Epithelial cell of esophagus (primary cell): Measurements from ENCODE around the gene ANKRD50.

ENCODE experiments used
- DNase-seq: peaks from one replicate; pipeline ENCODE4 v3.0.0; 2010; ENCODE audit warnings: low read depth
- H3K4me3 ChIP-seq: 2 replicates; pipeline ENCODE4 v1.5.1; 2011; ENCODE audit warnings: mild to moderate bottlenecking, low read length, control low read depth
- TF ChIP-seq, protein P1 (sequence below): IDR thresholded peaks from 2 replicates; pipeline ENCODE4 v1.5.1; 2011; ENCODE audit warnings: low read depth, mild to moderate bottlenecking, low read length, control low read depth, inconsistent platforms; ENCODE audit not compliant: insufficient read depth; ENCODE audit errors: missing control alignments

The ANKRD50 gene

DNA sequence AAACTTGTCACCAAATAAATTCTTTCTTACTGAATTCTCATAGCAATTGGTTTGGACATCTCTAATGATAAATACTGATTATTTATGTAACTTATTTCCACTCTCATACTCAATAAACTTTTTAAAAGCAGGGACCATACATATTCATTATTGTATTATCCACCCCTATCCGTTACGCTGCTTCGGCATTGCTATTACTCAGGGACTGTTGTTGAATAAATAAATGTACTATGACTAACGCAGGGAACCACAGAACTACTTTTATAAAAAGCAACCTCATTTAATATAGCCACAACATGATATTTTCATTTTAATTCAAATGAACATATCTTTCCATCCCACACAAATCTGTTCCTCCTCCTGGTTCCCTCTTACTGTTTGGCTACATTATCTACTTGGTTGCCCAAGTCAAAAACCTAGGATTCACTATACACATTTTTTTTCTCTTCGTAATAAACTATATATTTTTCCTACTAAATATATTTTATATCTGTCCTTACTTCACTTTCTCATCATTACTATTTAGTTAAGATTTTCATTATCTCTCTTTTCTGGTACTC is 14.9 kb upstream of the ANKRD50 start:
- H3K4me3 ChIP-seq: no peak overlapping the region
- peak; percentile 25 for DNase-seq
- TF ChIP-seq, protein P1, sequence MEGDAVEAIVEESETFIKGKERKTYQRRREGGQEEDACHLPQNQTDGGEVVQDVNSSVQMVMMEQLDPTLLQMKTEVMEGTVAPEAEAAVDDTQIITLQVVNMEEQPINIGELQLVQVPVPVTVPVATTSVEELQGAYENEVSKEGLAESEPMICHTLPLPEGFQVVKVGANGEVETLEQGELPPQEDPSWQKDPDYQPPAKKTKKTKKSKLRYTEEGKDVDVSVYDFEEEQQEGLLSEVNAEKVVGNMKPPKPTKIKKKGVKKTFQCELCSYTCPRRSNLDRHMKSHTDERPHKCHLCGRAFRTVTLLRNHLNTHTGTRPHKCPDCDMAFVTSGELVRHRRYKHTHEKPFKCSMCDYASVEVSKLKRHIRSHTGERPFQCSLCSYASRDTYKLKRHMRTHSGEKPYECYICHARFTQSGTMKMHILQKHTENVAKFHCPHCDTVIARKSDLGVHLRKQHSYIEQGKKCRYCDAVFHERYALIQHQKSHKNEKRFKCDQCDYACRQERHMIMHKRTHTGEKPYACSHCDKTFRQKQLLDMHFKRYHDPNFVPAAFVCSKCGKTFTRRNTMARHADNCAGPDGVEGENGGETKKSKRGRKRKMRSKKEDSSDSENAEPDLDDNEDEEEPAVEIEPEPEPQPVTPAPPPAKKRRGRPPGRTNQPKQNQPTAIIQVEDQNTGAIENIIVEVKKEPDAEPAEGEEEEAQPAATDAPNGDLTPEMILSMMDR: no peak

DNA sequence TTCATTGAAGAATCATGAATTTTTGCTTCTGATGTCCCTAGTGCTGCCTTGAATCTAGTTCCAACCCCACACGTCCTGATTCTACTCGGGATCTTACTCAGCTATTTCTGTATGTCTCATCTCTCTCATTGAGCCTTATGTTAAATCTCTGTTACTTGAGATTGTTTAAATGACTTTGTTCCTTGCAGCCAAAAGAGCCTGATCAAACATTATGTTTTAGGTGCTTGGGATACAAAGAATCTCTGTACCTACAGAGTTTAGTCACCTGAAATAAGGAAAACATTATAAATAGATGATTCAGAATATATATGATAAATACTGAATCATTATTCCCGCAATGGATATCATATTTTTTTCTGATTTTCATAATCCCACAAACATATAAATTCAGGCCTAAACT is 13.7 kb upstream of the ANKRD50 start:
- DNase-seq: peak; percentile 60
- TF ChIP-seq, protein P1: no peak

DNA sequence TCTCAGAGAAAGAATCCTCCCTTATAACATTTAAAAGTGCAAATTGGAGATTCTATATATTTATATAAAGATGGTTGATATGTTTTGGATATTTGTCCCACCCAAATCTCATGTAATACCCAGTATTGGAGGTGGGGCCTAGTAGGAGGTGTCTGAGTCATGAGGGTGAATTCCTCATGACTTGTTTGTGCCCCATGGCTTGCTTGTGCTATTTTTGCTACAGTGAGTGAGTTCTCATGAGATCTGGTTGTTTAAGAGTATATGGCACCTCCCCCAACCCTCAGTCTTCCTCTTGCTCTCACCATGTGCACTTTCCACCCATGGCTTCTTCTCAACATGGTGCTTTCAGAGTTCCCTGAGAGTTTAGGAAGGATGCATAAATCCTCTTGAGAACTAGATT is 9.5 kb upstream of the ANKRD50 start:
- no peak overlapping the region for H3K4me3 ChIP-seq
- peak; percentile 45 for DNase-seq
- TF ChIP-seq, protein P1: no peak

More for the DNA sequence above, 13.7 kb upstream of the ANKRD50 start:
- H3K4me3 ChIP-seq: no peak overlapping the region

DNA sequence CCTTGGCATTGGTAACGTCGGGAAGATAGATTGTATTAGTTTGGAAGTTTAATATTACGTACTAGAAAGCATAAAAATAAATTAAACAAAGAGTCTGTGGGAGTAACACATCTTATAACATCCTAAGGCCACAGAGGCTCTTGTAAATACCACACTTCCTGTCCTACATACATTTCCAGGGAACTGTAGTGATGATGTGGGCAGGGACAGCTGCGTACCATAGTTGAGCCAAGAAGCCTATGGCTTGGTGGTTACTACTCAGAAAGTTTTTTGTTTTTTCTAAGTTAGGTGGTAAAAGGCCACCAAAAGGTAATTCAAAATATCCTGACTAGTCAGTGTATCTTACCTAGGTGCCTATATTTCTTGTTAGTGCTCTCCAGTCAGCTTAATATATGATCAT is 4.6 kb upstream of the ANKRD50 start:
- TF ChIP-seq, protein P1: no peak
- DNase-seq: no peak
- H3K4me3 ChIP-seq: no peak overlapping the region

DNA sequence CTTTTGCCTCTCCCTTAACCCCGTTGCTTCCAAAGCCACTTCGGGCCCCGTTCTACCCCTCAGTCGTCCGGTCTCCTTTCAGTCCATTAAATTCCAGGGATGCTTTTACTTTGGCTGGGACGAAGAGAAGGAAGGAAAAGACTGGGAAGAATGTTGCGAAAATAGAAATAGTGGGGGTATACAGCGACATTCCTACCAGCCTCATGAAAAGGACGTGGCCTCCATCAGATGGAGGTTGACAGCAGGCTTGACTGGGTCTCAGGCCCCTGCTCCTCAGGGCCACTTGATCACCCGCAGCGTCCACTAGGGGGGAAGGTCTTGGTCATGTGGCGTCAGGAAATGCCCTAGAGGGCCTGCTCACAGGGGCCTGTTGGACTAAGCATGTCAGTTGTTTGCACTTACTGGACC is 657 bp upstream of the ANKRD50 start:
- peak; percentile 59 for DNase-seq
- peak overlapping the region; percentile 68 for H3K4me3 ChIP-seq
- TF ChIP-seq, protein P1: peak; percentile 51

DNA sequence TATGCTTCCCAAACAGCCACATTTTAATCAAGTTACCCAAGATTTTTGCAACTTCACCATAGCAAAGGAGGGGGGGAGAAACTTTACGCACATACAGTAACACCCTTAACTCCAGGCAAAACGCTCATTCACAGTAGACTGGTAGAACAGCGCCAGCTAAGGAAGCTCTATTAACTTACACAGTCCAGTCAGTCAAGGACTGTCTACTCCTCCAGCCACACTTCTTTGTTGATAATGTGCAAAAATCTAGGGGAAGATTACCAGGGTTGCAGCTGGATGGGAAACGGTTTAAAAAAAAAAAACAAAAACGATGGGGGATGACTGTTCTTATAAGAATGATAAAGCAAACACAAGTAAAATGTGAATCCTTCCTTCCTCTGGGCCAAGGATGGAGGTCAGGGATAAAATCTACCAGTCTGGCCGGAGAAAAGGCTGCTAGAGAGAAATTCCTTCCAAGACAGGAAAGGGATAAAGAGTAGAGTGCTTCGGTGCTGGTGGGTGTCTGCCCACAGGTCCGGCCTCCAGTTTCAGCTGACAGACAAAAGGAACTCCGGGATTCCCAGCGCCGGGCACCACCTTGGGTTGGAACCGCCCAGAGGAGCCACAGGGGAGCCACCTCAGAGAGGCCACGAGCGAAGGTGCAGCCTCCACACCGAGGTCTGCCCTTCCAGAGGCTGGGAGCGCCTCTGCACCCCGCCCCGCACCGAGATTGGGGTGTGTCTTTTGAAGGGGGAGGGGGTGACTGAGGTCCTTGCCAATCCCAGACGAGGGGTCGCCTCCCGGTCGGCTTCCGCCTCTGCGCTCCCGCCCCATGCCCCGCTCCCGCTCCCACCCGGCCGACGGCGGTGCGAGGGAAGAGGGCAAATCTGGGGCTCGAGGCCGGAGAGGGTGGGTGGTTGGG is 811 bp downstream of the ANKRD50 start:
- H3K4me3 ChIP-seq: peak overlapping the region; percentile 77
- peak; percentile 75 for DNase-seq
- TF ChIP-seq, protein P1: peak; percentile 43
